Mesenchymal stem cell (in vitro differentiated cells and primary cell): Measurements from ENCODE around the gene TEX29.

Source experiments
- DNase-seq: peaks from one replicate; pipeline ENCODE4 v3.0.0-alpha.2; 2013
- H2AFZ ChIP-seq: one replicate; pipeline ENCODE4 v1.6.1; 2013; ENCODE audit warnings: low read depth, mild to moderate bottlenecking, control low read depth, inconsistent platforms, low read length, moderate library complexity
- H2AK5ac ChIP-seq: 2 replicates; pipeline ENCODE4 v1.6.1; 2013; ENCODE audit warnings: low read length, moderate library complexity, mild to moderate bottlenecking, inconsistent platforms; ENCODE audit not compliant: severe bottlenecking
- H2BK120ac ChIP-seq: one replicate; pipeline ENCODE4 v1.6.1; 2013; ENCODE audit warnings: low read depth, mild to moderate bottlenecking, inconsistent platforms, low read length, moderate library complexity
- H2BK12ac ChIP-seq, 2 experiments: one replicate each; pipeline ENCODE4 v1.6.1; 2013; ENCODE audit warnings: inconsistent platforms in 2 of 2, low read length in 2 of 2, mild to moderate bottlenecking in 2 of 2, moderate library complexity in 2 of 2, control low read depth in 1 of 2
- H2BK15ac ChIP-seq: one replicate; pipeline ENCODE4 v1.6.1; 2013; ENCODE audit warnings: mild to moderate bottlenecking, low read depth, inconsistent platforms; ENCODE audit not compliant: poor library complexity, severe bottlenecking
- H2BK5ac ChIP-seq: 2 replicates; pipeline ENCODE4 v1.6.1; 2013; ENCODE audit warnings: low read depth, mild to moderate bottlenecking, low read length, control low read depth, inconsistent platforms; ENCODE audit not compliant: poor library complexity, severe bottlenecking
- H3K14ac ChIP-seq, 2 experiments: one replicate each; pipeline ENCODE4 v1.6.1; 2013; ENCODE audit warnings: inconsistent platforms in 2 of 2, low read length in 2 of 2, control low read depth in 1 of 2, mild to moderate bottlenecking in 1 of 2, moderate library complexity in 1 of 2
- H3K18ac ChIP-seq, 2 experiments: one replicate each; pipeline ENCODE4 v1.6.1; 2013; ENCODE audit warnings: inconsistent platforms in 2 of 2, low read length in 2 of 2, control low read depth in 1 of 2, low read depth in 1 of 2, mild to moderate bottlenecking in 1 of 2
- H3K23ac ChIP-seq, 2 experiments: one replicate each; pipeline ENCODE4 v1.6.1; 2013; ENCODE audit warnings: inconsistent platforms in 2 of 2, low read length in 2 of 2, mild to moderate bottlenecking in 2 of 2, moderate library complexity in 2 of 2, control low read depth in 1 of 2
- H3K27ac ChIP-seq: 2 replicates; pipeline ENCODE4 v1.5.1; 2013; ENCODE audit warnings: mild to moderate bottlenecking, moderate library complexity, low read length, control low read depth, inconsistent platforms; ENCODE audit not compliant: poor library complexity, severe bottlenecking
- H3K27me3 ChIP-seq, 2 experiments: 2 replicates each; pipeline versions ENCODE4 v1.6.1 to v1.7.0; 2013; ENCODE audit warnings: low read length in 2 of 2, mild to moderate bottlenecking in 2 of 2, moderate library complexity in 2 of 2, control low read depth in 1 of 2, inconsistent platforms in 1 of 2; ENCODE audit not compliant: control insufficient read depth in 1 of 2, insufficient read depth in 1 of 2
- H3K36me3 ChIP-seq, 2 experiments: 2 replicates each; pipeline versions ENCODE4 v1.6.1 to v1.7.0; 2013; ENCODE audit warnings: low read length in 2 of 2, control low read depth in 1 of 2, inconsistent platforms in 1 of 2, low read depth in 1 of 2, mild to moderate bottlenecking in 1 of 2; ENCODE audit not compliant: insufficient read depth in 2 of 2, control insufficient read depth in 1 of 2
- H3K4ac ChIP-seq, 2 experiments: one replicate each; pipeline ENCODE4 v1.6.1; 2013; ENCODE audit warnings: inconsistent platforms in 2 of 2, low read length in 2 of 2, mild to moderate bottlenecking in 2 of 2, moderate library complexity in 2 of 2, control low read depth in 1 of 2, low read depth in 1 of 2
- H3K4me1 ChIP-seq: 2 replicates; pipeline ENCODE4 v1.6.1; 2013; ENCODE audit warnings: low read depth, low read length, control low read depth; ENCODE audit not compliant: control insufficient read depth, insufficient read depth
- H3K4me2 ChIP-seq: 2 replicates; pipeline ENCODE4 v1.6.1; 2013; ENCODE audit warnings: low read length, mild to moderate bottlenecking, inconsistent platforms; ENCODE audit not compliant: poor library complexity, severe bottlenecking
- H3K4me3 ChIP-seq, 2 experiments: 2 replicates each; pipeline versions ENCODE4 v1.5.1 to v1.7.0; 2013; ENCODE audit warnings: low read length in 2 of 2, mild to moderate bottlenecking in 2 of 2, control low read depth in 1 of 2, low read depth in 1 of 2; ENCODE audit not compliant: insufficient read depth in 1 of 2
- H3K79me1 ChIP-seq: replicated peaks from 2 replicates; pipeline ENCODE4 v1.6.1; 2013; ENCODE audit warnings: mild to moderate bottlenecking, control low read depth, low read length, inconsistent platforms; ENCODE audit not compliant: poor library complexity, severe bottlenecking
- H3K9ac ChIP-seq: 2 replicates; pipeline ENCODE4 v1.7.0; 2013; ENCODE audit warnings: mild to moderate bottlenecking, low read length, moderate library complexity
- H3K9me3 ChIP-seq: 2 replicates; pipeline ENCODE4 v1.7.0; 2013; ENCODE audit warnings: mild to moderate bottlenecking, low read length; ENCODE audit not compliant: control insufficient read depth
- H4K8ac ChIP-seq: one replicate; pipeline ENCODE4 v1.6.1; 2013; ENCODE audit warnings: inconsistent platforms, mild to moderate bottlenecking, low read length, moderate library complexity
- H4K91ac ChIP-seq: one replicate; pipeline ENCODE4 v1.6.1; 2013; ENCODE audit warnings: mild to moderate bottlenecking, low read length, inconsistent platforms
- WGBS: methylation state at CpG from one replicate; pipeline ENCODE4 v1.1.7; 2013; ENCODE audit warnings: mixed read lengths; 5-methylcytosine and 5-hydroxymethylcytosine counted together

TEX29 gene

DNA sequence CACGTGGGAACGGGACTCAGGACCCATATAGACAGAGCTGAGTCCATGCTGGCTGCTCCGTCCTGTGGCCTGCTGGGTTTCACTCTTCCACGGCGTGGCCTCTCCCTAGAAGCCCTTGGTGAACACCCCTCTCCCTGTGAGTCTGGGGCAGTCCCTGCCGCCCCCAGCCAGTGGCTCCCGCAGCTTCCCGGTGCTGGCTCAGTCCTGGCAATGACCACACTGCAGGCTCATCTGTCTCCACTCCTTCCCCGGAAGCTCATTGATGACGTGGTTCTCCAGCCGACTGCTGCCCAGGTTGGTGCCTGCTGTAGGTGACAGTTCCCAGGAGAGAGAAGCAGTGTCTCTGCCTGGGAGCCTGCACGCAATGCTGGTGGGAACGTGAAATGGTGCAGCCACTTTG, 2.1 kb upstream of the TEX29 start:
- no peak for DNase-seq
- H3K4ac ChIP-seq = no peak overlapping the region
- H2BK5ac ChIP-seq = no peak overlapping the region
- H3K9me3 ChIP-seq = no peaks in the 10 kb centered on the region
- peaks cover 4% of the 10 kb centered on the region for H3K4me1 ChIP-seq
- H2BK120ac ChIP-seq = no peak overlapping the region
- no peak overlapping the region for H2BK12ac ChIP-seq
- H3K27ac ChIP-seq = no peak overlapping the region
- no peak overlapping the region for H3K4me2 ChIP-seq
- H3K14ac ChIP-seq = no peak overlapping the region
- H3K79me1 ChIP-seq = no peaks in the 10 kb centered on the region
- H3K9ac ChIP-seq = no peak overlapping the region
- H3K18ac ChIP-seq = no peak overlapping the region
- no peak overlapping the region for H3K4me3 ChIP-seq
- peaks cover 0 to 4% of the 10 kb centered on the region in 2 experiments for H3K27me3 ChIP-seq
- WGBS = 89% methylated on average over 13 of the region's 13 CpGs
- H2AK5ac ChIP-seq = no peak overlapping the region
- no peak overlapping the region for H4K8ac ChIP-seq
- peaks cover 4 to 20% of the 10 kb centered on the region in 2 experiments for H3K36me3 ChIP-seq
- no peak overlapping the region for H2BK15ac ChIP-seq
- no peak overlapping the region for H3K23ac ChIP-seq
- H4K91ac ChIP-seq = no peak overlapping the region
- H2AFZ ChIP-seq = no peak overlapping the region

DNA sequence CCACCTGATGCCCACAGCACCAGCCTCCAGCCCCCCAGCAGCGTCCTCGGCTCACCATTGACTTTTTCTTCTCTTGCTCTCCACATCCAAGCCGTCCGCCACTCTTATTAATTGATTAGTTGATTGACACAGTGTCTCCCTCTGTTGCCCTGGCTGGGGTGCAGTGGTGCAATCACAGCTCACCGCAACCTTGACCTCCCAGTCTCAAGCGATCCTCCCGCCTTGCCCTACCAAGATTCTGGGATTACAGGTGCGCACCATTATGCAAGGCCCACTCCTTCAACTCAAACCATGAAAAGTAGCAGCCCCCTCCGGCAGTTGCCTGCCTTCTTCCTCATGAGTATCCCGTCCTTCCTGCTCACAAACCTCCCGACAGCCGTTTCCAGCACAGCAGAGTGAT, 921 bp upstream of the TEX29 start:
- no peak overlapping the region for H2AFZ ChIP-seq
- H3K4me3 ChIP-seq = no peak overlapping the region
- no peak overlapping the region for H3K14ac ChIP-seq
- H3K27me3 ChIP-seq = peaks cover 0 to 12% of the 10 kb centered on the region in 2 experiments
- H3K4me2 ChIP-seq = no peak overlapping the region
- H2BK12ac ChIP-seq = no peak overlapping the region
- no peak for DNase-seq
- H3K4ac ChIP-seq = no peak overlapping the region
- H2BK120ac ChIP-seq = no peak overlapping the region
- H3K36me3 ChIP-seq = peaks cover 4 to 16% of the 10 kb centered on the region in 2 experiments
- H3K4me1 ChIP-seq = peaks cover 4% of the 10 kb centered on the region
- no peak overlapping the region for H2BK5ac ChIP-seq
- no peak overlapping the region for H4K91ac ChIP-seq
- no peak overlapping the region for H3K9ac ChIP-seq
- H3K18ac ChIP-seq = no peak overlapping the region
- H3K23ac ChIP-seq = no peak overlapping the region
- no peaks in the 10 kb centered on the region for H3K79me1 ChIP-seq
- no peak overlapping the region for H2AK5ac ChIP-seq
- no peak overlapping the region for H2BK15ac ChIP-seq
- no peak overlapping the region for H4K8ac ChIP-seq
- no peaks in the 10 kb centered on the region for H3K9me3 ChIP-seq
- 97% methylated on average over 12 of the region's 12 CpGs for WGBS
- H3K27ac ChIP-seq = no peak overlapping the region

DNA sequence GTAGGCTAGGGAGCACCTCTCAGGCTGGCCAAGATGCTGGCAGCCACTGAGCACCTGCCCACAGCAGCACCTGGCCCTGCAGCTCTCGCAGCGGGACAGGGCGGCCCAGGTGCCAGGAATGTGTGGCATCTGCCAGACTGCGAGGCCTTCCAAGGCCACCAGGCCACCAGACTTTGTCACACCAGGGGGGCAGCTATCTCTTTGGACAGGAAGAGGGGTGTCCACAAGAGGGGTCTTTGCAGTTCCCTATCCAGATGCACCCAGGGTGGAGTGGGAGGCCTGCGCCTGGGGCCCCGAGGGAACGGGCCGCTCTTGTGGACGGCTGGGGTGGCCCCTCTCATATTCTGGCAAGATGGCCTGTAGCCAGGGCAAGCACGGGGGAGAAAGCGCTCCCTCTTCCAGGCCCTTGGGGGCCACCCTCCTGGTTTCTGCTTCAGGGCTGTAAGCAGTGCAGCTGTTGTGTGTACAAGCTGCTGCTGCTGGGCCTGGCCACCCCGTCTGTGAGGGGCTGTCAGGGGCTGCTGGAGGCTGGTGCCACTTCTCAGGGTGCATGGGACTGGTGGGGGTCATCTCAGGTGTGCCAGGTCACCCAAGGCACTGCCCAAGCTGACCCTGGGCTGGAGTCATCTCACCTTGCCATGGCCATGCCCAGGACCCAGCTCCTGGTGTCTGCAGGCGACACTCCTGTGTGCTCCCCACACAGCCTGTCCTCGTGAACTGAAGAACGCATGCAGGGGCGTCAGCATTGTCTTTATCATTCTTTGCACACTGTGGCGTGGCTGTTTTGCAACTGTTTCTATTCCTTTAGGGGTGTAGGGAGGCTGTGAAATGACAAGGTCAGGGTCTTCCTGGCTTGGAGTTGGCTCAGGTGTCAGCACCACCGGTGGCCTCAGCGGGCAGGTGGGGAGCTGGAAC, 1.8 kb downstream of the TEX29 start:
- no peak overlapping the region for H3K9ac ChIP-seq
- no peak overlapping the region for H4K91ac ChIP-seq
- no peak for DNase-seq
- no peak overlapping the region for H2BK12ac ChIP-seq
- H3K14ac ChIP-seq = no peak overlapping the region
- no peak overlapping the region for H3K4me3 ChIP-seq
- no peak overlapping the region for H3K18ac ChIP-seq
- 91% methylated on average over 18 of the region's 19 CpGs for WGBS
- no peak overlapping the region for H3K4ac ChIP-seq
- H3K4me2 ChIP-seq = no peak overlapping the region
- peaks cover 0 to 18% of the 10 kb centered on the region in 2 experiments for H3K27me3 ChIP-seq
- no peak overlapping the region for H3K23ac ChIP-seq
- H3K4me1 ChIP-seq = no peaks in the 10 kb centered on the region
- H3K27ac ChIP-seq = no peak overlapping the region
- H2AFZ ChIP-seq = no peak overlapping the region
- no peak overlapping the region for H2BK120ac ChIP-seq
- peaks cover 0 to 6% of the 10 kb centered on the region in 2 experiments for H3K36me3 ChIP-seq
- no peak overlapping the region for H2BK5ac ChIP-seq
- no peak overlapping the region for H4K8ac ChIP-seq
- no peak overlapping the region for H2AK5ac ChIP-seq
- no peak overlapping the region for H2BK15ac ChIP-seq
- no peaks in the 10 kb centered on the region for H3K9me3 ChIP-seq
- H3K79me1 ChIP-seq = no peaks in the 10 kb centered on the region

DNA sequence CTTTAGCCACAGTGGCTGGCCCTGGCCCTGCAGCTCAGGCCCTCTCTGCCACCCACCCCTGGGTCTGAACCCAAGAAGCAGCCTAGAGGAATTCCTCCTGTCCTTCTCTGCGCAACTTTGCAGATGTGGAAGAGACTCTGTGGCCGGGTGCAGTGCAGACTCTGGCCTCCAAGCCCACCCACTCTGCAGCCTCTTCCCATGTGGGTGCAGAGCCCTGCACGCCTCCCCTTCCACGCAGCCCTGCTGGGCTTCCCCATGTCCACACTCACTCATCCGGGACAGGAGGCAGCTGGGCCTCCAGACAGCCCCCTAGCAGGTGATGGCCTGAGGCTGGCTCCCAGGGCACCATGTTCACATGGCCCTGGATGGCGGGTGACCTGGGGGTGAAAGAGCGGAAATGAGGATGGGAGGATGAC, 2.5 kb downstream of the TEX29 start:
- H2BK12ac ChIP-seq = no peak overlapping the region
- no peak overlapping the region for H3K9ac ChIP-seq
- no peaks in the 10 kb centered on the region for H3K9me3 ChIP-seq
- no peak overlapping the region for H3K4me2 ChIP-seq
- H3K27me3 ChIP-seq = peaks cover 0 to 18% of the 10 kb centered on the region in 2 experiments
- WGBS = 84% methylated on average over 7 of the region's 7 CpGs
- no peak for DNase-seq
- no peak overlapping the region for H4K91ac ChIP-seq
- H3K14ac ChIP-seq = no peak overlapping the region
- H2AK5ac ChIP-seq = no peak overlapping the region
- no peaks in the 10 kb centered on the region for H3K36me3 ChIP-seq
- H3K79me1 ChIP-seq = no peaks in the 10 kb centered on the region
- H3K23ac ChIP-seq = no peak overlapping the region
- no peak overlapping the region for H2BK120ac ChIP-seq
- H2AFZ ChIP-seq = no peak overlapping the region
- no peaks in the 10 kb centered on the region for H3K4me1 ChIP-seq
- no peak overlapping the region for H3K27ac ChIP-seq
- no peak overlapping the region for H3K4me3 ChIP-seq
- H2BK5ac ChIP-seq = no peak overlapping the region
- no peak overlapping the region for H2BK15ac ChIP-seq
- no peak overlapping the region for H3K18ac ChIP-seq
- no peak overlapping the region for H3K4ac ChIP-seq
- no peak overlapping the region for H4K8ac ChIP-seq
